WI38 (cell line): ENCODE results near the gene NEDD4L.

Experiments
- H3K4me3 ChIP-seq: 2 replicates; pipeline ENCODE4 v1.5.1; 2011; ENCODE audit warnings: low read depth, mild to moderate bottlenecking, control low read depth, low read length
- TF ChIP-seq, protein P1 (sequence below): IDR thresholded peaks from 2 replicates; pipeline ENCODE4 v1.5.1; 2012; ENCODE audit warnings: low read depth, mild to moderate bottlenecking, control low read depth, low read length

NEDD4L gene

DNA sequence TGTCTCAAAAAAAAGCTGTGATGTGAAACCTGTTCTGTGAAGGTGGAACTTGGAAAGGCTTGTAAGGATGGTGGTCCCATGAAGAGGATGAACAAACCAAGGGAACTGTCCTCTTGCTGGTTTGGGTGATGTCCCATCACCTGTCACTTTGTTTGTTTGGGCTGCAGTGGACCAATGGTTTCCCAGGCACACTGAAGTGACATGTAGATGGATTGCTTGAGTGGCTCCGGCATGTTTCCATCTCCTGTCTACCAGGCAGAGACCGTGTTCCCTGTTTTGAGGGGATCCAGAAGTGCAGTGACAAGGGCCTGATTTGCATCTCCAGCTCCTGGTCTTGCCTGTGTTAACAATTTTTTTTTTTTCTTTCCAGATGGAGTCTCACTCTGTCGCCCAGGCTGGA lies 8.9 kb downstream of the NEDD4L start:
- TF ChIP-seq, protein P1, sequence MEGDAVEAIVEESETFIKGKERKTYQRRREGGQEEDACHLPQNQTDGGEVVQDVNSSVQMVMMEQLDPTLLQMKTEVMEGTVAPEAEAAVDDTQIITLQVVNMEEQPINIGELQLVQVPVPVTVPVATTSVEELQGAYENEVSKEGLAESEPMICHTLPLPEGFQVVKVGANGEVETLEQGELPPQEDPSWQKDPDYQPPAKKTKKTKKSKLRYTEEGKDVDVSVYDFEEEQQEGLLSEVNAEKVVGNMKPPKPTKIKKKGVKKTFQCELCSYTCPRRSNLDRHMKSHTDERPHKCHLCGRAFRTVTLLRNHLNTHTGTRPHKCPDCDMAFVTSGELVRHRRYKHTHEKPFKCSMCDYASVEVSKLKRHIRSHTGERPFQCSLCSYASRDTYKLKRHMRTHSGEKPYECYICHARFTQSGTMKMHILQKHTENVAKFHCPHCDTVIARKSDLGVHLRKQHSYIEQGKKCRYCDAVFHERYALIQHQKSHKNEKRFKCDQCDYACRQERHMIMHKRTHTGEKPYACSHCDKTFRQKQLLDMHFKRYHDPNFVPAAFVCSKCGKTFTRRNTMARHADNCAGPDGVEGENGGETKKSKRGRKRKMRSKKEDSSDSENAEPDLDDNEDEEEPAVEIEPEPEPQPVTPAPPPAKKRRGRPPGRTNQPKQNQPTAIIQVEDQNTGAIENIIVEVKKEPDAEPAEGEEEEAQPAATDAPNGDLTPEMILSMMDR, result no peak
- H3K4me3 ChIP-seq, result no peak overlapping the region

- TF ChIP-seq, protein P1, result no peak
- H3K4me3 ChIP-seq, result 0 out of 2 replicates have a peak overlapping the region, but pooled peaks have one; percentile 0
Measured at GRCh38 chr18:58054041-58054781, 10.2 kb downstream of the NEDD4L start.

DNA sequence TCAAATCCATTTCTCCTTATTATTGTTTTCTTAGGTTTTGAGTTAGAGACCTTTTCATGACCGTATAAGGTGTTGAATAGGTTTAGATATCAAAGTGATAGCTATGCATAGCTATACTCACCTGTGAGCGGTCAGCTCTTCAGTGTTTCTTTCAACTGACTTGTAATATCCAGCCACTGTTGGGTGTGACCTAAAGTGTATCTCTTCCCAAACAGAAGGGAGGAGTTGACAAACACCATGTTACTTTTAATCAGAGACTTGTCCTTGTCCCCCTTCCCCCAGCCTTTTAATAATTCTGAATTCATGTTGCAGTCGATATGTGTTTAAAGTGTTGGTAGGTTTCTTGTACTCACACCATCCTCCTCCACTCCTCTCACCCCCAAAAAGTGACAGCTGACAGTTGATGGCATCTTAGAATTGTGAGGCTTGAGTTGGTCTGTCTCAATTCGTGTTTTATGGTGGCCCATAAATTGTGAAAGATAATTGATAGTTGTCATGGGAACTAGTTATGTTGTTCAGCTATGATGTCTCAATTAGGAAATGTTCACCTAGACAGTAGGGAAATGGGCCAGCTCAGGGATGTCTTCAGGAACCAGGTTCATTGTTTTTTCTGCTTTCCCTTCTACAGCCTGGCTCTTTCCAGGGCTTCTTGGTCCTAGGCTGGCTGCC lies 12.0 kb downstream of the NEDD4L start:
- TF ChIP-seq, protein P1, result no peak
- H3K4me3 ChIP-seq, result no peak overlapping the region

DNA sequence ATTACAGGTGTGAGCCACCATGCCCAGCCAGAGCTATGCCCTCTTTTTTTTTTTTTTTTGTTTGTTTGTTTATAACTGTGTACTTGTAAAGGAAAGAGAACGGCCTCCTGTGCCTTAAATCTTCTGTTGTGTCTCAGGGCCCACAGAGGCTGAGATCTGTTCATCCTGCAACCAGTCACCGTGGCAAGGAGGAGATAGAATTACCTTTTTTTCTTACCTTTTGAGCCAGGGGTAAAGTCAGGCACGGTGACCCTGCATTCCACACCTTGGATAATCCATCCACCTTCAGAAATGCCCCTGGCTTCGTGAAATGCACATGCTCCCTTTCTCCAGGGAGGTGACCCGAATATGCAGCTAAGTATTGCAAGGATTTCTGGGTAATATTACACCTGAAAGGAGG lies 12.8 kb downstream of the NEDD4L start:
- TF ChIP-seq, protein P1, result no peak
- H3K4me3 ChIP-seq, result no peak overlapping the region

GRCh38 chr18:58057291-58057965 lies 13.4 kb downstream of the NEDD4L start:
- TF ChIP-seq, protein P1, result no peak
- no peak overlapping the region for H3K4me3 ChIP-seq

DNA sequence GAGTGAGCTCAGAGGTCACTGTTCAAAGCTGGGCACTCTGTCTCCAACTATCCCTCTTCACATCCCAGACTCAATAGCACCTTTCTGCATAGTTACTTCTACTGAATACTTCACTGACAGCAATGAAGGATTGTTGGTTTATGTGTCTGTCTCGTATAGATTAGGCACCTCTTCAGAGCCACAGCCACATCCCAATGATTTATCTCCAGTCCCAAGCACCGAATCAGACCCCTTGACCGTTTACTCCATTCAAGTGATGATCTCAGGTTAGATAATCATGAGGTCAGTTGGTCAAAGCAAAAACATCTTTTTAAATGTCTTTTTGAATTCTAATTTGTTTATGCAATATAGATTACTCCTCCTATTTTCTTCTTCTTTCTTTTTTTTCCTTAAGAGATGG lies 14.7 kb downstream of the NEDD4L start:
- no peak overlapping the region for H3K4me3 ChIP-seq
- TF ChIP-seq, protein P1, result no peak

- TF ChIP-seq, protein P1, result no peak
- no peak overlapping the region for H3K4me3 ChIP-seq
Measured at GRCh38 chr18:58060254-58060653, 16.2 kb downstream of the NEDD4L start.
